Panc1 (cell line): ENCODE measurements around the gene STAM. TPM values are rescaled to one million over a fixed set of nuclear protein-coding genes. Genes with fewer than 3 reads are reported as not detected.

Experiments used
- ATAC-seq: fragments of 200-7000 bp; cut with Tn5 transposase; 2 replicates; pipeline ENCODE4 v1.9.1; 2020; ENCODE audit warnings: mild to moderate bottlenecking, moderate library complexity
- BruUV-seq: library from RNA; stranded (reverse); fragments of 400-500 nt; replicated peaks from 2 replicates; lab custom pipeline; 2021; lab: Mats Ljungman, UMichigan
- CTCF ChIA-PET: fragments of 300-600 bp; sonication (Branson Sonifier 250); formaldehyde crosslinking; loops from one replicate; lab custom pipeline; 2022; ENCODE audit warnings: antibody characterized with exemption; lab: Charles Lee
- POLR2A ChIA-PET: fragments of 300-600 bp; sonication (Branson Sonifier 250); formaldehyde crosslinking; loops from one replicate; lab custom pipeline; 2022; ENCODE audit warnings: antibody characterized with exemption; lab: Charles Lee
- DNase-seq: peaks from one replicate; pipeline ENCODE4 v3.0.0-alpha.2; 2010; ENCODE audit warnings: low read depth, low spot score
- H3K27ac ChIP-seq: 2 replicates; pipeline ENCODE4 v1.5.1; 2011; ENCODE audit warnings: mild to moderate bottlenecking, low read length, inconsistent platforms
- H3K27me3 ChIP-seq: fragments of 200-500 bp; sonication (Bioruptor generic); 2 replicates; pipeline ENCODE4 v1.6.0; 2014; ENCODE audit warnings: low read length, inconsistent platforms; ENCODE audit not compliant: control insufficient read depth, insufficient read depth
- H3K36me3 ChIP-seq: fragments of 200-500 bp; sonication (Bioruptor generic); 2 replicates; pipeline ENCODE4 v1.5.1; 2014; ENCODE audit warnings: inconsistent platforms, mild to moderate bottlenecking, low read length, moderate library complexity; ENCODE audit not compliant: control insufficient read depth, insufficient read depth
- H3K4me1 ChIP-seq: 2 replicates; pipeline ENCODE4 v1.5.1; 2011; ENCODE audit warnings: inconsistent platforms, mild to moderate bottlenecking, low read length, moderate library complexity; ENCODE audit not compliant: control insufficient read depth, insufficient read depth
- H3K4me3 ChIP-seq, 2 experiments: 2 replicates each; pipeline ENCODE4 v1.5.1; 2011 to 2012; ENCODE audit warnings: low read depth in 2 of 2, low read length in 2 of 2, mild to moderate bottlenecking in 2 of 2, inconsistent platforms in 1 of 2, moderate library complexity in 1 of 2
- H3K9me3 ChIP-seq: fragments of 200-500 bp; sonication (Bioruptor generic); 2 replicates; pipeline ENCODE4 v1.5.1; 2014; ENCODE audit warnings: low read depth, mild to moderate bottlenecking, inconsistent platforms, low read length, moderate library complexity; ENCODE audit not compliant: control insufficient read depth, insufficient read depth
- POLR2AphosphoS5 ChIP-seq: IDR thresholded peaks from 2 replicates; pipeline ENCODE4 v1.6.1; 2012; ENCODE audit warnings: mild to moderate bottlenecking, low read depth, low read length, moderate library complexity
- SIN3A ChIP-seq: IDR thresholded peaks from 2 replicates; pipeline ENCODE4 v1.6.1; 2012; ENCODE audit warnings: low read depth, mild to moderate bottlenecking, low read length, moderate library complexity, borderline replicate concordance; ENCODE audit not compliant: insufficient read depth
- TCF7L2 ChIP-seq: IDR thresholded peaks from 2 replicates; pipeline ENCODE4 v1.6.1; 2011; ENCODE audit warnings: mild to moderate bottlenecking, low read depth, low read length, inconsistent platforms
- in situ Hi-C: cut with HindIII; loops from 2 replicates; pipeline ENCODE4 v1.10.0; 2016; ENCODE audit warnings: low sequenced_read_pairs, low pct_unique_long_range_greater_than_20kb
- intact Hi-C: fragments of 100-400 bp; cut with micrococcal nuclease; formaldehyde crosslinking; loops from one replicate; pipeline ENCODE4 v1.10.0; 2022; ENCODE audit not compliant: unreplicated experiment
- total RNA-seq: library from RNA; stranded (reverse); gene quantifications from one replicate; pipeline ENCODE4 v1.2.1, GENCODE V29; 2021; ENCODE audit not compliant: unreplicated experiment
- TF ChIP-seq, protein P1 (sequence below): fragments of 450-650 bp; IDR thresholded peaks from 2 replicates; pipeline ENCODE4 v1.5.1; 2017; ENCODE audit warnings: mild to moderate bottlenecking
- TF ChIP-seq, protein P2 (sequence below), 2 experiments: IDR thresholded peaks; 2 replicates each; pipeline ENCODE4 v1.6.1; 2011 to 2012; ENCODE audit warnings: low read depth in 2 of 2, control low read depth in 1 of 2, low read length in 1 of 2, mild to moderate bottlenecking in 1 of 2, moderate library complexity in 1 of 2; ENCODE audit not compliant: insufficient read depth in 1 of 2

Gene STAM
- total RNA-seq, 1 experiment from 2014 or later: 18.9 TPM

DNA sequence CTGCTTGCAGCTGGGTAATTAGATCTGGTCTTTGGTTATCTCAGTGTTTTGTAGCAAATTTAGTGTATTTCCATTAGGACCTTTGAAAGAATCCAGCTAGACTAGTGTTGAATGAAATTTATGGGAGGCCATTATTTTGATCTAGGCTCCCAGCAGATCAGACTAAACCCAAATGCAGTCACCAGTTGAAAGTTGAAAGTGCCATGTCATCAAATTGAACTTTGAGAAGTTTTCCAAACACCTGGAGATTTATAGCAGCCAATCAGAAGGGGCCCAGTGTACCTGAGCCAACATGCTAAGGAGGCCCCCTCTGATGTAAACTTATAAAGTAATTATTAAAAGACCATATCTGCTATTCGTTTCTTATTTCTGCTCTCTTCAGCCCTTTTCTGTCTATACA, 96.7 kb downstream of the STAM start:
- intact Hi-C loops (loop anchor here (5.0 kb wide), 1 partner anchor 133 kb away; no protein-coding TSS in a partner anchor), in situ Hi-C loops (no loop called here)
- ChIA-PET CTCF (no interaction called here), POLR2A (no interaction called here)
- ATAC-seq (no peak), DNase-seq (no peak)
- Histone ChIP-seq H3K27me3 (no peaks in the 10 kb centered on the region), H3K27ac (no peak overlapping the region), H3K4me1 (no peaks in the 10 kb centered on the region), H3K36me3 (no peaks in the 10 kb centered on the region), H3K4me3 (no peak overlapping the region), H3K9me3 (no peaks in the 10 kb centered on the region)
- no TSS peak for BruUV-seq
- no peak for TF ChIP-seq TCF7L2

DNA sequence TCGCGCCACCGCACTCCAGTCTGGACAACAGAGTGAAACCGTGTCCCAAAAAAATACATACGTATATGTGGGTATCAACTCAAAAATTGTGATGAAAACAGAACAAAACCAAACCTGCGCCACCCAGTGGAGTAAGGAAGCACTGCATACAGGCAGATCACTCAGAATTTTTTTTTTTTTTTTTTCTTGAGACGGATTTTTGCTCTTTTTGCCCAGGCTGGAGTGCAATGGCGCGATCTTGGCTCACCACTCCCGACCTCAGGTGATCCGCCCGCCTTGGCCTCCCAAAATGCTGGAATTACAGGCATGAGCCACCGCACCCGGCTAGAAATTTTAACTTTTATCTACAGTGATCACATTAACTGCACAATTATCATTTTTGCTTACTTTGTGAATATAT, 99.0 kb downstream of the STAM start:
- no TSS peak for BruUV-seq
- ATAC-seq: peak; percentile 26; the same call in 1 of the 2 replicates
- DNase-seq: no peak
- TF ChIP-seq POLR2AphosphoS5 (no peak), SIN3A (no peak), TCF7L2 (no peak)
- TF ChIP-seq, protein P1, sequence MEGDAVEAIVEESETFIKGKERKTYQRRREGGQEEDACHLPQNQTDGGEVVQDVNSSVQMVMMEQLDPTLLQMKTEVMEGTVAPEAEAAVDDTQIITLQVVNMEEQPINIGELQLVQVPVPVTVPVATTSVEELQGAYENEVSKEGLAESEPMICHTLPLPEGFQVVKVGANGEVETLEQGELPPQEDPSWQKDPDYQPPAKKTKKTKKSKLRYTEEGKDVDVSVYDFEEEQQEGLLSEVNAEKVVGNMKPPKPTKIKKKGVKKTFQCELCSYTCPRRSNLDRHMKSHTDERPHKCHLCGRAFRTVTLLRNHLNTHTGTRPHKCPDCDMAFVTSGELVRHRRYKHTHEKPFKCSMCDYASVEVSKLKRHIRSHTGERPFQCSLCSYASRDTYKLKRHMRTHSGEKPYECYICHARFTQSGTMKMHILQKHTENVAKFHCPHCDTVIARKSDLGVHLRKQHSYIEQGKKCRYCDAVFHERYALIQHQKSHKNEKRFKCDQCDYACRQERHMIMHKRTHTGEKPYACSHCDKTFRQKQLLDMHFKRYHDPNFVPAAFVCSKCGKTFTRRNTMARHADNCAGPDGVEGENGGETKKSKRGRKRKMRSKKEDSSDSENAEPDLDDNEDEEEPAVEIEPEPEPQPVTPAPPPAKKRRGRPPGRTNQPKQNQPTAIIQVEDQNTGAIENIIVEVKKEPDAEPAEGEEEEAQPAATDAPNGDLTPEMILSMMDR: peak; percentile 88
- TF ChIP-seq, protein P2, sequence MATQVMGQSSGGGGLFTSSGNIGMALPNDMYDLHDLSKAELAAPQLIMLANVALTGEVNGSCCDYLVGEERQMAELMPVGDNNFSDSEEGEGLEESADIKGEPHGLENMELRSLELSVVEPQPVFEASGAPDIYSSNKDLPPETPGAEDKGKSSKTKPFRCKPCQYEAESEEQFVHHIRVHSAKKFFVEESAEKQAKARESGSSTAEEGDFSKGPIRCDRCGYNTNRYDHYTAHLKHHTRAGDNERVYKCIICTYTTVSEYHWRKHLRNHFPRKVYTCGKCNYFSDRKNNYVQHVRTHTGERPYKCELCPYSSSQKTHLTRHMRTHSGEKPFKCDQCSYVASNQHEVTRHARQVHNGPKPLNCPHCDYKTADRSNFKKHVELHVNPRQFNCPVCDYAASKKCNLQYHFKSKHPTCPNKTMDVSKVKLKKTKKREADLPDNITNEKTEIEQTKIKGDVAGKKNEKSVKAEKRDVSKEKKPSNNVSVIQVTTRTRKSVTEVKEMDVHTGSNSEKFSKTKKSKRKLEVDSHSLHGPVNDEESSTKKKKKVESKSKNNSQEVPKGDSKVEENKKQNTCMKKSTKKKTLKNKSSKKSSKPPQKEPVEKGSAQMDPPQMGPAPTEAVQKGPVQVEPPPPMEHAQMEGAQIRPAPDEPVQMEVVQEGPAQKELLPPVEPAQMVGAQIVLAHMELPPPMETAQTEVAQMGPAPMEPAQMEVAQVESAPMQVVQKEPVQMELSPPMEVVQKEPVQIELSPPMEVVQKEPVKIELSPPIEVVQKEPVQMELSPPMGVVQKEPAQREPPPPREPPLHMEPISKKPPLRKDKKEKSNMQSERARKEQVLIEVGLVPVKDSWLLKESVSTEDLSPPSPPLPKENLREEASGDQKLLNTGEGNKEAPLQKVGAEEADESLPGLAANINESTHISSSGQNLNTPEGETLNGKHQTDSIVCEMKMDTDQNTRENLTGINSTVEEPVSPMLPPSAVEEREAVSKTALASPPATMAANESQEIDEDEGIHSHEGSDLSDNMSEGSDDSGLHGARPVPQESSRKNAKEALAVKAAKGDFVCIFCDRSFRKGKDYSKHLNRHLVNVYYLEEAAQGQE (IDR thresholded peaks at IDR 0.05; ENCODE audit: insufficient read depth in 1 of 2, low read depth in 2 of 2, low read length in 1 of 2): no peak
- Histone ChIP-seq H3K9me3 (no peaks in the 10 kb centered on the region), H3K4me1 (peaks cover 2% of the 10 kb centered on the region; the same call in 1 of the 2 replicates), H3K27ac (no peak overlapping the region; the same call in 1 of the 2 replicates), H3K27me3 (no peaks in the 10 kb centered on the region), H3K36me3 (no peaks in the 10 kb centered on the region), H3K4me3 (peak overlapping the region in 1 of 2 experiments; percentile 38; a peak in 2 of 4 replicates)
- in situ Hi-C loops (no loop called here), intact Hi-C loops (loop anchor here (5.0 kb wide), 1 partner anchor 136 kb away; no protein-coding TSS in a partner anchor)
- ChIA-PET CTCF (interaction anchor here (1.2 kb wide), 1 partner anchor 43 kb away, joined by 4 read pairs; no protein-coding TSS in a partner anchor), POLR2A (interaction anchor here (0.6 kb wide), 1 partner anchor 55 kb away, joined by 3 read pairs; no protein-coding TSS in a partner anchor)

DNA sequence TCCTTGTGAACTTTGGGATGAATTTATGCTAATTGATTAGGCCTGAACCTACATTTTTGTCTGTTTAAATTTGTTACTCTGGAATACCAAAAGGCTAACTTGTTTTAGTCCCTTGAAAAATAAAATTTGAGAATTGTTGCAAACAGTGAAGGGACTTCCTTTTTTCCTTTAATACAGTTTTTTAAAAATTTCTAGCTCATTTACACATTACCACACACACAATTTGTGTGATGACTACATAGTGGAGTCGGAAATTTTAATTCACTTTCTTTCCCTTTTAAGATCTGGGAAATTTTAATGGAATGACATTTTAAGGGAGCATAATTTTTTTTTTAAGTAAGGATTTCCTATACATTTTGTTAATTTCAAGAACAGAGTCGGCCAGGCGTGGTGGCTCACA, 99.5 kb downstream of the STAM start:
- ChIA-PET CTCF (interaction anchor here (0.7 kb wide), 1 partner anchor 100 kb away, joined by 9 read pairs; the partner anchor contains the start of gene STAM), POLR2A (no interaction called here)
- no peak overlapping the region for H3K4me3 ChIP-seq
- BruUV-seq: no TSS peak
- H3K9me3 ChIP-seq: no peaks in the 10 kb centered on the region
- in situ Hi-C loops: no loop called here
- DNase-seq: no peak
- H3K27ac ChIP-seq: no peak overlapping the region; the same call in 1 of the 2 replicates
- intact Hi-C loops: loop anchor here (5.0 kb wide), 1 partner anchor 136 kb away; no protein-coding TSS in a partner anchor
- H3K4me1 ChIP-seq: peaks cover 2% of the 10 kb centered on the region; the same call in 1 of the 2 replicates
- TF ChIP-seq, protein P1: no peak
- TF ChIP-seq, protein P2 (IDR thresholded peaks at IDR 0.05; ENCODE audit: insufficient read depth in 1 of 2, low read depth in 2 of 2, low read length in 1 of 2): no peak
- no peak for TF ChIP-seq SIN3A
- no peak for TF ChIP-seq POLR2AphosphoS5
- no peak for TF ChIP-seq TCF7L2
- H3K27me3 ChIP-seq: no peaks in the 10 kb centered on the region
- no peak for ATAC-seq
- no peaks in the 10 kb centered on the region for H3K36me3 ChIP-seq
